ENCODE data around the gene ZNF691.

ZNF691 gene

GRCh38 chr1:42817440-42817767, 29.0 kb upstream of the ZNF691 start:
- Histone ChIP-seq H2AFZ (ENCODE audit: low read length, unreplicated experiment) (peak overlapping the region; percentile 78), H3K27ac (ENCODE audit: low read depth, low read length) (peak overlapping the region; percentile 98), H3K4me3 (ENCODE audit: low read depth, low read length) (peak overlapping the region; percentile 98), H3K79me2 (ENCODE audit: control insufficient read depth, insufficient read depth, low read length, unreplicated experiment) (peaks cover 4% of the 10 kb centered on the region), H3K27me3 (ENCODE audit: insufficient read depth, low read length) (no peaks in the 10 kb centered on the region), H3K4me1 (ENCODE audit: control insufficient read depth, insufficient read depth, low read length, unreplicated experiment) (peaks cover 12% of the 10 kb centered on the region), H3K36me3 (ENCODE audit: insufficient read depth, low read length) (no peaks in the 10 kb centered on the region)

- no peak overlapping the region for H3K27ac ChIP-seq (ENCODE audit: low read depth, low read length)
- H3K36me3 ChIP-seq (ENCODE audit: insufficient read depth, low read length) = no peaks in the 10 kb centered on the region
- no peaks in the 10 kb centered on the region for H3K27me3 ChIP-seq (ENCODE audit: insufficient read depth, low read length)
- H3K4me3 ChIP-seq (ENCODE audit: low read depth, low read length) = peak overlapping the region; percentile 98
- H3K4me1 ChIP-seq (ENCODE audit: control insufficient read depth, insufficient read depth, low read length, unreplicated experiment) = peaks cover 18% of the 10 kb centered on the region
- H3K79me2 ChIP-seq (ENCODE audit: control insufficient read depth, insufficient read depth, low read length, unreplicated experiment) = peaks cover 4% of the 10 kb centered on the region
- peak overlapping the region; percentile 78 for H2AFZ ChIP-seq (ENCODE audit: low read length, unreplicated experiment)
These were observed 28.4 kb upstream of the ZNF691 start for GRCh38 chr1:42817976-42818375.

- peaks cover 18% of the 10 kb centered on the region for H3K4me1 ChIP-seq (ENCODE audit: control insufficient read depth, insufficient read depth, low read length, unreplicated experiment)
- no peaks in the 10 kb centered on the region for H3K36me3 ChIP-seq (ENCODE audit: insufficient read depth, low read length)
- no peak overlapping the region for H3K27ac ChIP-seq (ENCODE audit: low read depth, low read length)
- no peak overlapping the region for H2AFZ ChIP-seq (ENCODE audit: low read length, unreplicated experiment)
- H3K79me2 ChIP-seq (ENCODE audit: control insufficient read depth, insufficient read depth, low read length, unreplicated experiment) = peaks cover 4% of the 10 kb centered on the region
- no peak overlapping the region for H3K4me3 ChIP-seq (ENCODE audit: low read depth, low read length)
- H3K27me3 ChIP-seq (ENCODE audit: insufficient read depth, low read length) = no peaks in the 10 kb centered on the region
These were observed 25.6 kb upstream of the ZNF691 start for GRCh38 chr1:42820813-42821212.

GRCh38 chr1:42821690-42822089, 24.7 kb upstream of the ZNF691 start:
- Histone ChIP-seq H3K4me3 (ENCODE audit: low read depth, low read length) (no peak overlapping the region), H3K4me1 (ENCODE audit: control insufficient read depth, insufficient read depth, low read length, unreplicated experiment) (peaks cover 9% of the 10 kb centered on the region), H3K27ac (ENCODE audit: low read depth, low read length) (no peak overlapping the region), H3K36me3 (ENCODE audit: insufficient read depth, low read length) (no peaks in the 10 kb centered on the region), H3K79me2 (ENCODE audit: control insufficient read depth, insufficient read depth, low read length, unreplicated experiment) (no peaks in the 10 kb centered on the region), H2AFZ (ENCODE audit: low read length, unreplicated experiment) (no peak overlapping the region), H3K27me3 (ENCODE audit: insufficient read depth, low read length) (no peaks in the 10 kb centered on the region)

- no peak overlapping the region for H3K4me3 ChIP-seq (ENCODE audit: low read depth, low read length)
- no peaks in the 10 kb centered on the region for H3K36me3 ChIP-seq (ENCODE audit: insufficient read depth, low read length)
- H3K27ac ChIP-seq (ENCODE audit: low read depth, low read length) = 0 out of 2 replicates have a peak overlapping the region, but pooled peaks have one; percentile 33
- no peaks in the 10 kb centered on the region for H3K27me3 ChIP-seq (ENCODE audit: insufficient read depth, low read length)
- H2AFZ ChIP-seq (ENCODE audit: low read length, unreplicated experiment) = no peak overlapping the region
- peaks cover 7% of the 10 kb centered on the region for H3K4me1 ChIP-seq (ENCODE audit: control insufficient read depth, insufficient read depth, low read length, unreplicated experiment)
- no peaks in the 10 kb centered on the region for H3K79me2 ChIP-seq (ENCODE audit: control insufficient read depth, insufficient read depth, low read length, unreplicated experiment)
These were observed 23.5 kb upstream of the ZNF691 start for GRCh38 chr1:42822800-42823392.

- no peaks in the 10 kb centered on the region for H3K79me2 ChIP-seq (ENCODE audit: control insufficient read depth, insufficient read depth, low read length, unreplicated experiment)
- H2AFZ ChIP-seq (ENCODE audit: low read length, unreplicated experiment) = no peak overlapping the region
- no peak overlapping the region for H3K27ac ChIP-seq (ENCODE audit: low read depth, low read length)
- H3K4me3 ChIP-seq (ENCODE audit: low read depth, low read length) = no peak overlapping the region
- H3K27me3 ChIP-seq (ENCODE audit: insufficient read depth, low read length) = no peaks in the 10 kb centered on the region
- H3K36me3 ChIP-seq (ENCODE audit: insufficient read depth, low read length) = no peaks in the 10 kb centered on the region
- peaks cover 7% of the 10 kb centered on the region for H3K4me1 ChIP-seq (ENCODE audit: control insufficient read depth, insufficient read depth, low read length, unreplicated experiment)
These were observed 21.9 kb upstream of the ZNF691 start for GRCh38 chr1:42824481-42825035.

- Histone ChIP-seq H3K79me2 (ENCODE audit: control insufficient read depth, insufficient read depth, low read length, unreplicated experiment) (no peaks in the 10 kb centered on the region), H3K4me1 (ENCODE audit: control insufficient read depth, insufficient read depth, low read length, unreplicated experiment) (peaks cover 7% of the 10 kb centered on the region), H3K27me3 (ENCODE audit: insufficient read depth, low read length) (no peaks in the 10 kb centered on the region), H2AFZ (ENCODE audit: low read length, unreplicated experiment) (no peak overlapping the region), H3K36me3 (ENCODE audit: insufficient read depth, low read length) (no peaks in the 10 kb centered on the region), H3K4me3 (ENCODE audit: low read depth, low read length) (no peak overlapping the region), H3K27ac (ENCODE audit: low read depth, low read length) (no peak overlapping the region)
These were observed 21.2 kb upstream of the ZNF691 start for GRCh38 chr1:42825036-42825851.

GRCh38 chr1:42830631-42831030, 15.8 kb upstream of the ZNF691 start:
- Histone ChIP-seq H3K79me2 (ENCODE audit: control insufficient read depth, insufficient read depth, low read length, unreplicated experiment) (no peaks in the 10 kb centered on the region), H3K27ac (ENCODE audit: low read depth, low read length) (no peak overlapping the region), H3K36me3 (ENCODE audit: insufficient read depth, low read length) (no peaks in the 10 kb centered on the region), H3K4me3 (ENCODE audit: low read depth, low read length) (no peak overlapping the region), H2AFZ (ENCODE audit: low read length, unreplicated experiment) (no peak overlapping the region), H3K27me3 (ENCODE audit: insufficient read depth, low read length) (no peaks in the 10 kb centered on the region), H3K4me1 (ENCODE audit: control insufficient read depth, insufficient read depth, low read length, unreplicated experiment) (no peaks in the 10 kb centered on the region)

- H2AFZ ChIP-seq (ENCODE audit: low read length, unreplicated experiment) = no peak overlapping the region
- H3K36me3 ChIP-seq (ENCODE audit: insufficient read depth, low read length) = no peaks in the 10 kb centered on the region
- H3K79me2 ChIP-seq (ENCODE audit: control insufficient read depth, insufficient read depth, low read length, unreplicated experiment) = no peaks in the 10 kb centered on the region
These were observed 15.1 kb upstream of the ZNF691 start for GRCh38 chr1:42831273-42831672.

GRCh38 chr1:42832641-42833240, 13.7 kb upstream of the ZNF691 start:
- Histone ChIP-seq H3K4me1 (ENCODE audit: control insufficient read depth, insufficient read depth, low read length, unreplicated experiment) (no peaks in the 10 kb centered on the region), H3K36me3 (ENCODE audit: insufficient read depth, low read length) (no peaks in the 10 kb centered on the region), H2AFZ (ENCODE audit: low read length, unreplicated experiment) (no peak overlapping the region), H3K79me2 (ENCODE audit: control insufficient read depth, insufficient read depth, low read length, unreplicated experiment) (no peaks in the 10 kb centered on the region), H3K27me3 (ENCODE audit: insufficient read depth, low read length) (no peaks in the 10 kb centered on the region), H3K4me3 (ENCODE audit: low read depth, low read length) (no peak overlapping the region), H3K27ac (ENCODE audit: low read depth, low read length) (no peak overlapping the region)

More at GRCh38 chr1:42831273-42831672, 15.1 kb upstream of the ZNF691 start:
- H3K27ac ChIP-seq (ENCODE audit: low read depth, low read length) = no peak overlapping the region
- H3K27me3 ChIP-seq (ENCODE audit: insufficient read depth, low read length) = no peaks in the 10 kb centered on the region
- no peak overlapping the region for H3K4me3 ChIP-seq (ENCODE audit: low read depth, low read length)
- H3K4me1 ChIP-seq (ENCODE audit: control insufficient read depth, insufficient read depth, low read length, unreplicated experiment) = no peaks in the 10 kb centered on the region

All from ACC112 (cell line).